Upper lobe of left lung (tissue), 6 donors: ENCODE results near the gene APPBP2. TPM values are rescaled to one million over a fixed set of nuclear protein-coding genes. Genes with fewer than 3 reads are reported as not detected.

Source experiments
- ATAC-seq, 2 donors: fragments of 200-7000 bp; cut with Tn5 transposase; one replicate each; pipeline ENCODE4 v1.9.1; 2022; ENCODE audit warnings: mild to moderate bottlenecking in 2 of 2, moderate library complexity in 2 of 2; ENCODE audit not compliant: low FRiP score in 2 of 2
- DNase-seq, 2 donors: peaks; one replicate each; pipeline ENCODE4 v3.0.0-alpha.2; 2019 to 2020
- H3K27ac ChIP-seq, 4 donors: fragments of 200-600 bp; sonication (generic); one replicate each; pipeline ENCODE4 v1.5.1; 2016 to 2019
- H3K27me3 ChIP-seq, 4 donors: fragments of 200-600 bp; sonication (generic); one replicate each; pipeline ENCODE4 v1.5.1; 2017 to 2019
- H3K36me3 ChIP-seq, 4 donors: fragments of 200-600 bp; sonication (generic); one replicate each; pipeline ENCODE4 v1.5.1; 2016 to 2019
- H3K4me1 ChIP-seq, 4 donors: fragments of 200-600 bp; sonication (generic); one replicate each; pipeline ENCODE4 v1.5.1; 2018 to 2019
- H3K4me3 ChIP-seq, 4 donors: fragments of 200-600 bp; sonication (generic); one replicate each; pipeline ENCODE4 v1.5.1; 2017 to 2019; ENCODE audit warnings: mild to moderate bottlenecking in 2 of 4, moderate library complexity in 1 of 4
- H3K9me3 ChIP-seq, 4 donors: fragments of 200-600 bp; sonication (generic); one replicate each; pipeline ENCODE4 v1.5.1; 2018 to 2019
- EP300 ChIP-seq, 4 donors: sonication (generic); formaldehyde crosslinking; IDR thresholded peaks; one replicate each; pipeline ENCODE4 v1.5.1; 2017; ENCODE audit warnings: antibody characterized with exemption in 4 of 4, control low read depth in 2 of 4
- POLR2A ChIP-seq, 4 donors: fragments of 450-650 bp; IDR thresholded peaks; one replicate each; pipeline ENCODE4 v1.5.1; 2016 to 2017; ENCODE audit warnings: antibody characterized with exemption in 4 of 4, mild to moderate bottlenecking in 2 of 4
- POLR2AphosphoS5 ChIP-seq, 2 donors: sonication (generic); formaldehyde crosslinking; IDR thresholded peaks; one replicate each; pipeline ENCODE4 v1.5.1; 2017; ENCODE audit warnings: antibody characterized with exemption in 2 of 2
- WGBS, 2 donors: methylation state at CpG; one replicate each; pipeline ENCODE4 v1.1.5; 2017 to 2018; 5-methylcytosine and 5-hydroxymethylcytosine counted together
- total RNA-seq, 6 donors: library from RNA; depleted of rRNA in 4 of 6; stranded (reverse); fragments of >200 nt in 4 of 6; gene quantifications; one replicate each; pipeline versions ENCODE4 v1.1.0 to v1.2.1, GENCODE V29; 2016 to 2021
- TF ChIP-seq, protein P1 (sequence below), 6 experiments: fragments of 450-650 bp in 4 of 6; fragments of 200-600 bp in 2 of 6; sonication (generic) in 2 of 6; IDR thresholded peaks; one replicate each; pipeline ENCODE4 v1.5.1; 2016 to 2019; ENCODE audit warnings: antibody characterized with exemption in 6 of 6
- donor health status: DM: no; HTN: no; CAD: no; lungs with moderate emphysema.
- donor health status: DM: no; HTN: yes; CAD: no; lungs with severe emphysema.

The APPBP2 gene
- total RNA-seq, 6 donors from 2014 or later = 17.4 to 42.9 (median 28.7) TPM

DNA sequence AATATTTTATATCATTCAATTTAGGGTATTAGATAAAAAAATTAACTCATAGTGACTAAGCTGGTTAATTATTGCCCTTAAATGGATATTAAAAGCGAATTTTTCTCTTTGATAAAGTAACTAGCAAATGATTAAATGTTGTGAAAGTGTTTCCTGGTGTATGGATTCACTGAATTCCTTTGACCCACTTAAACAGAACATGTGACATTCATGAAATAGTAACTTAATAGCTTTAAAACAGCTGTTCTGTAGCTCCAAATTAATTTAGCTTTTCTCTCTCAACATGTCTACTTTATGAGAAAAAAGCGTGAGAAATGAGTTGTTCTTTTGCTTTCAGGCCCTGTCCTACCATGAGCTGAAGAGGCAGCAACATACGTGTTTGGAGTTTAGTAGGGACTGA is 36.4 kb upstream of the APPBP2 start:
- 57% methylated on average over 3 of the region's 3 CpGs for WGBS, 2 donors
- H3K4me1 ChIP-seq = no peaks in the 10 kb centered on the region
- no peaks in the 10 kb centered on the region for H3K36me3 ChIP-seq
- H3K27ac ChIP-seq = no peak overlapping the region
- ATAC-seq (no peak), DNase-seq (no peak)
- H3K4me3 ChIP-seq = no peak overlapping the region
- H3K9me3 ChIP-seq = peaks cover 0 to 4% (median 0%) of the 10 kb centered on the region in 4 donors
- no peaks in the 10 kb centered on the region for H3K27me3 ChIP-seq
- TF ChIP-seq, protein P1, sequence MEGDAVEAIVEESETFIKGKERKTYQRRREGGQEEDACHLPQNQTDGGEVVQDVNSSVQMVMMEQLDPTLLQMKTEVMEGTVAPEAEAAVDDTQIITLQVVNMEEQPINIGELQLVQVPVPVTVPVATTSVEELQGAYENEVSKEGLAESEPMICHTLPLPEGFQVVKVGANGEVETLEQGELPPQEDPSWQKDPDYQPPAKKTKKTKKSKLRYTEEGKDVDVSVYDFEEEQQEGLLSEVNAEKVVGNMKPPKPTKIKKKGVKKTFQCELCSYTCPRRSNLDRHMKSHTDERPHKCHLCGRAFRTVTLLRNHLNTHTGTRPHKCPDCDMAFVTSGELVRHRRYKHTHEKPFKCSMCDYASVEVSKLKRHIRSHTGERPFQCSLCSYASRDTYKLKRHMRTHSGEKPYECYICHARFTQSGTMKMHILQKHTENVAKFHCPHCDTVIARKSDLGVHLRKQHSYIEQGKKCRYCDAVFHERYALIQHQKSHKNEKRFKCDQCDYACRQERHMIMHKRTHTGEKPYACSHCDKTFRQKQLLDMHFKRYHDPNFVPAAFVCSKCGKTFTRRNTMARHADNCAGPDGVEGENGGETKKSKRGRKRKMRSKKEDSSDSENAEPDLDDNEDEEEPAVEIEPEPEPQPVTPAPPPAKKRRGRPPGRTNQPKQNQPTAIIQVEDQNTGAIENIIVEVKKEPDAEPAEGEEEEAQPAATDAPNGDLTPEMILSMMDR (IDR thresholded peaks at IDR 0.05) = no peak
- TF ChIP-seq POLR2A (IDR thresholded peaks at IDR 0.05) (no peak), POLR2AphosphoS5 (IDR thresholded peaks at IDR 0.05) (no peak), EP300 (IDR thresholded peaks at IDR 0.05) (no peak)

DNA sequence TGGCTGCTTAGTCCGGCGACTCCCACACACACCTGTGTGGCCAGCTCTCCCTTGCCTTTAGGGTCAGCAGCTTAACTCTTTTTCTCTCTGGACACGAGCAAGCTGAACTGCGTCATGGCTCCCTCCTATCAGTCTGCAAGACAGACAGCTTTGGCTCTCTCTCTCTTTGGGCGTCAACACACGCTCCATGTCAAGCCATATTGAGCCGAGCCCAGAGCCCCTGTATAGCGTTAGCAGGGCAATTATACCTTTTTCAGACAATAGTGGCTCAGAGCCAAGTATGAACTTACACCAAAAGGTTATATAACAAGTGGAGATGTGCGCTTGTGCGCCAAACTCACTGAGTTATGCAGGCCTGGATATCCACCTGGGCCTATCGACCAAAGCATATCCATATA is 34.8 kb upstream of the APPBP2 start:
- H3K36me3 ChIP-seq = no peaks in the 10 kb centered on the region
- peaks cover 0 to 4% (median 0%) of the 10 kb centered on the region in 4 donors for H3K9me3 ChIP-seq
- H3K4me1 ChIP-seq = no peaks in the 10 kb centered on the region
- H3K4me3 ChIP-seq = no peak overlapping the region
- TF ChIP-seq EP300 (IDR thresholded peaks at IDR 0.05) = no peak
- no peak for TF ChIP-seq POLR2AphosphoS5 (IDR thresholded peaks at IDR 0.05)
- TF ChIP-seq, protein P1 (IDR thresholded peaks at IDR 0.05) = no peak
- TF ChIP-seq POLR2A (IDR thresholded peaks at IDR 0.05) = no peak
- H3K27me3 ChIP-seq = no peaks in the 10 kb centered on the region
- no peak overlapping the region for H3K27ac ChIP-seq
- 92 to 95% methylated on average over 11 of the region's 11 CpGs for WGBS, 2 donors
- DNase-seq (no peak), ATAC-seq (peak in 1 of 2 donors; percentile 17)

DNA sequence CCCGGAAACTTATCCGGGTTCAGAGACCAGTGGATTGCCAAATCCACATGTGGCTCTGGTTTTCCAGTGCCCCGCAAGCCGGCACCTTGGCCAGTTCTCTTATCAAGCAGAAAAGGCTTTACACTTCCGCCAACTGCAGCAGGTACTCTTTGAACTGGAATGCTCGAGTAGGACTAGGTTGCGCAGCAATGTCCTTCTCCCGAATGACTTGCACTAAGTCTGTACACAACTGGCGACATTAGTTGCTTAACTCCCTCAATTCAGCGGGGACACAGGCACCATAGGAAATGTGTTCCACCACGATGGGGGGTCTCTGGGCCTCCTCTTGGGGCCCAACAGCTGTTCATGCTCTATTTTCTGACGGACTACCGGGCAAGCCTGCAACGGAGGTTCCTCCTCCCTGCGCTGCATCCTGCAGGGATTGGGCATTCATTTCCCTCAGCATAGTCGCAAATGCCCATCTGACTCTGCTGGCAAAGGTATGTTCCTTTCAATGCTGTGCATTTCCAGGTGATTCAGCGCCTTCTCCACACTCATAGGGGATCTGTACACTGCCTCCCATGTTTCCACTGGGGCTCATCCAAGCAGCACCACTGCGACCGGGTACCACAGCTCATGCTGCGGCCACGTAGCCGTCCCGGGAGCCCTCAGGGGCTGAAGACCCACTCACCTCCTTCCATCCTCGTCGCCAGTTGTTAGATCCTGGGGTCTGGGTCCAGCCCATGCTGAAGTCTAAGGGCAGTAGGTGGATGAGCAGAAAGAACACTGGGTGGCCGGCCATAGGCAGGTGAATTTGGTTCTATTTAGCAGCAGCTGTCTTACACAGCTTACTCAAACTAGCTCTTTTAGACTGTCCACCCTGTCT is 34.2 kb upstream of the APPBP2 start:
- peak; percentile 54 to 80 for DNase-seq
- H3K9me3 ChIP-seq = peaks cover 0 to 4% (median 0%) of the 10 kb centered on the region in 4 donors
- no peak overlapping the region for H3K4me3 ChIP-seq
- TF ChIP-seq POLR2A (IDR thresholded peaks at IDR 0.05) (no peak), EP300 (IDR thresholded peaks at IDR 0.05) (no peak), POLR2AphosphoS5 (IDR thresholded peaks at IDR 0.05) (no peak)
- TF ChIP-seq, protein P1 (IDR thresholded peaks at IDR 0.05) = no peak
- H3K36me3 ChIP-seq = no peaks in the 10 kb centered on the region
- H3K27ac ChIP-seq = peak overlapping the region in 2 of 4 donors; percentile 4 to 38
- no peaks in the 10 kb centered on the region for H3K27me3 ChIP-seq
- H3K4me1 ChIP-seq = no peaks in the 10 kb centered on the region
- 83 to 84% methylated on average over 21 to 26 of the region's 26 CpGs for WGBS, 2 donors
- peak in 1 of 2 donors; percentile 17 for ATAC-seq

DNA sequence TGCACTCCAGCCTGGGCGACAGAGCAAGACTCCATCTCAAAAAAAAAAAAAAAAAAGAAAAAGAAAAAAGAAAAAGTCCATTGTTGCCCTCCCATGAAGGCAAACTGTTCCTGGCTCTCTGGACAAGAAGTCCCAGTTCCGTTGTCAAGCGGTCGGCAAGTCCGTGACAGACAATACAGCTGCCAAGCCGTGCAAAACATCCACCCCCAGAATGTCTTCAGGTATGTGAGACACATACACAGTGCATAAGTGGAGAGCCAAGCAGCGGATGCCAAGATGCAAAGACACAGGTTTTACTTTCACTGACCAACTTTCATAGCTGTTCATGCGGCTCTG is 33.6 kb upstream of the APPBP2 start:
- DNase-seq (no peak), ATAC-seq (no peak)
- H3K4me3 ChIP-seq = no peak overlapping the region
- H3K36me3 ChIP-seq = no peaks in the 10 kb centered on the region
- peak overlapping the region in 2 of 4 donors; percentile 4 to 38 for H3K27ac ChIP-seq
- no peaks in the 10 kb centered on the region for H3K27me3 ChIP-seq
- no peaks in the 10 kb centered on the region for H3K4me1 ChIP-seq
- peaks cover 0 to 4% (median 0%) of the 10 kb centered on the region in 4 donors for H3K9me3 ChIP-seq
- WGBS, 2 donors = 76 to 81% methylated on average over 8 of the region's 8 CpGs
- TF ChIP-seq, protein P1 (IDR thresholded peaks at IDR 0.05) = no peak
- TF ChIP-seq POLR2A (IDR thresholded peaks at IDR 0.05) (no peak), EP300 (IDR thresholded peaks at IDR 0.05) (no peak), POLR2AphosphoS5 (IDR thresholded peaks at IDR 0.05) (no peak)
